PFSK-1 (cell line): ENCODE data around the gene AP5Z1.

ENCODE experiments used
- FOXP2 ChIP-seq: optimal IDR thresholded peaks from 2 replicates; pipeline ENCODE3; 2011; ENCODE audit warnings: borderline replicate concordance, control low read depth, inconsistent platforms; ENCODE audit not compliant: insufficient read depth; ENCODE audit errors: extremely low read length, extremely low read depth
- POLR2AphosphoS5 ChIP-seq: IDR thresholded peaks from 2 replicates; pipeline ENCODE4 v1.6.1; 2012; ENCODE audit warnings: low read depth, mild to moderate bottlenecking, control low read depth, low read length, moderate library complexity
- REST ChIP-seq, 2 experiments: IDR thresholded peaks; 2 replicates each; pipeline versions ENCODE4 v1.6.1 to v1.8.0; 2011 to 2012; ENCODE audit warnings: low read depth in 2 of 2, low read length in 2 of 2, control low read depth in 1 of 2, inconsistent platforms in 1 of 2, mild to moderate bottlenecking in 1 of 2, moderate library complexity in 1 of 2; ENCODE audit not compliant: insufficient read depth in 1 of 2
- SIN3A ChIP-seq: IDR thresholded peaks from 2 replicates; pipeline ENCODE4 v1.6.1; 2012; ENCODE audit warnings: mild to moderate bottlenecking, low read length, moderate library complexity, borderline replicate concordance; ENCODE audit not compliant: insufficient read depth
- TAF1 ChIP-seq: IDR thresholded peaks from 2 replicates; pipeline ENCODE4 v1.6.1; 2012; ENCODE audit warnings: low read length, control low read depth, borderline replicate concordance; ENCODE audit not compliant: insufficient read depth

- TF ChIP-seq SIN3A (no peak), POLR2AphosphoS5 (no peak), REST (IDR thresholded peaks at IDR 0.05; ENCODE audit: insufficient read depth in 1 of 2, low read depth in 2 of 2, low read length in 2 of 2) (no peak), TAF1 (no peak), FOXP2 (no peak)
These were observed 48.9 kb upstream of the AP5Z1 start for GRCh38 chr7:4726566-4726965.
